DOHH2 (cell line): ENCODE data around the gene PES1.

Source experiments
- H3F3A ChIP-seq: fragments of 200-600 bp; sonication (generic), shearing (Covaris generic); 2 replicates; pipeline ENCODE4 v1.6.0; 2016; ENCODE audit warnings: antibody characterized with exemption, mild to moderate bottlenecking; ENCODE audit not compliant: control insufficient read depth, insufficient read depth
- H3K27ac ChIP-seq: fragments of 200-600 bp; sonication (generic); 2 replicates; pipeline ENCODE4 v1.5.1; 2014; ENCODE audit warnings: low read depth, mild to moderate bottlenecking, low read length, moderate library complexity
- H3K27me3 ChIP-seq: fragments of 200-600 bp; sonication (generic); 2 replicates; pipeline ENCODE4 v1.6.1; 2014; ENCODE audit warnings: mild to moderate bottlenecking, low read length, mixed read lengths; ENCODE audit not compliant: control insufficient read depth
- H3K36me3 ChIP-seq: fragments of 200-600 bp; sonication (generic); 2 replicates; pipeline ENCODE4 v1.6.1; 2014; ENCODE audit warnings: mild to moderate bottlenecking, low read length, moderate library complexity, mixed read lengths; ENCODE audit not compliant: control insufficient read depth
- H3K4me1 ChIP-seq: fragments of 200-600 bp; sonication (generic); 2 replicates; pipeline ENCODE4 v1.6.1; 2014; ENCODE audit warnings: mild to moderate bottlenecking, low read length, mixed read lengths; ENCODE audit not compliant: control insufficient read depth
- H3K4me2 ChIP-seq: fragments of 200-600 bp; sonication (generic); 2 replicates; pipeline ENCODE4 v1.6.0; 2014; ENCODE audit warnings: mild to moderate bottlenecking, low read length, moderate library complexity
- H3K4me3 ChIP-seq: fragments of 200-600 bp; sonication (generic); 2 replicates; pipeline ENCODE4 v1.5.1; 2014; ENCODE audit warnings: mild to moderate bottlenecking, low read length, mixed read lengths
- H3K79me2 ChIP-seq: fragments of 200-600 bp; sonication (generic); 2 replicates; pipeline ENCODE4 v1.6.1; 2014; ENCODE audit warnings: mild to moderate bottlenecking, low read length, mixed read lengths; ENCODE audit not compliant: control insufficient read depth
- H3K9me2 ChIP-seq: fragments of 200-600 bp; sonication (generic); replicated peaks from 2 replicates; pipeline ENCODE4 v1.6.1; 2014; ENCODE audit warnings: mild to moderate bottlenecking, low read length, mixed read lengths; ENCODE audit not compliant: control insufficient read depth
- H3K9me3 ChIP-seq: fragments of 200-600 bp; sonication (generic); 2 replicates; pipeline ENCODE4 v1.6.1; 2014; ENCODE audit warnings: antibody characterized with exemption, low read length, mixed read lengths; ENCODE audit not compliant: control insufficient read depth, insufficient read depth
- H4K20me1 ChIP-seq: fragments of 200-600 bp; sonication (generic); 2 replicates; pipeline ENCODE4 v1.6.0; 2014; ENCODE audit warnings: low read depth, mild to moderate bottlenecking, antibody characterized with exemption, low read length, moderate library complexity; ENCODE audit not compliant: control insufficient read depth, insufficient read depth
- CTCF ChIP-seq: fragments of 200-600 bp; sonication (generic); IDR thresholded peaks from one replicate; pipeline ENCODE4 v1.5.1; 2014; ENCODE audit warnings: antibody characterized with exemption, mild to moderate bottlenecking, low read depth, low read length; ENCODE audit not compliant: poor library complexity, severe bottlenecking
- EZH2phosphoT487 ChIP-seq: fragments of 200-600 bp; sonication (generic); IDR thresholded peaks from 2 replicates; pipeline ENCODE4 v1.6.1; 2017; ENCODE audit warnings: borderline replicate concordance, mild to moderate bottlenecking, antibody characterized with exemption, low read length, moderate library complexity, mixed read lengths

The PES1 gene

GRCh38 chr22:30582788-30583545 is 8.7 kb downstream of the PES1 start:
- H3K79me2 ChIP-seq = peaks cover 6% of the 10 kb centered on the region; the same call in 1 of the 2 replicates
- H3K4me3 ChIP-seq = no peak overlapping the region
- no peaks in the 10 kb centered on the region for H3K9me2 ChIP-seq
- H3K9me3 ChIP-seq = no peaks in the 10 kb centered on the region
- no peak for TF ChIP-seq EZH2phosphoT487
- no peaks in the 10 kb centered on the region for H3F3A ChIP-seq
- H3K27me3 ChIP-seq = no peaks in the 10 kb centered on the region
- no peak overlapping the region for H3K27ac ChIP-seq
- peaks cover 97% of the 10 kb centered on the region for H3K36me3 ChIP-seq
- H3K4me2 ChIP-seq = no peak overlapping the region
- H3K4me1 ChIP-seq = no peaks in the 10 kb centered on the region
- no peaks in the 10 kb centered on the region for H4K20me1 ChIP-seq

DNA sequence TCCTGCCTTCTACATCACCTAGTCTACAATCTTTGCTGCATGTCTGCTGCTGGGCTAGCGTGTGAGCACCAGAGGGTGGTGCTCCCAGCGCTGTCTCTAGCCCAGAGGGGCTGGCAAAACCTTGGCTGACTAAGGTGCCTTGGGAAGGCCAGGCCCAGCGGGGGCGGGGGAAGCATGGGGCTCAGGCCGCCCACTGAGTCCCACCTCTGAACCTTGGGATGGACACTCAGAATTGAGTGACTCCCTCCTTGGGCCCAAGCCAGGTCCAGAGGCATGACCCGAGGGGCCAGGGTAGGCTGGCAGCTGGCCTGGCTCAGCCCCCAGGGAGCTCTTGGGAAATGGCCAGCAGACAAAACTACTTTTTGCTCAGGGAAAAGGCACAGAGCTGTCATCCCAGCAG is 9.7 kb downstream of the PES1 start:
- H3K27me3 ChIP-seq = no peaks in the 10 kb centered on the region
- H3K9me3 ChIP-seq = no peaks in the 10 kb centered on the region
- H3F3A ChIP-seq = no peaks in the 10 kb centered on the region
- H4K20me1 ChIP-seq = no peaks in the 10 kb centered on the region
- H3K79me2 ChIP-seq = peaks cover 2% of the 10 kb centered on the region; the same call in 1 of the 2 replicates
- no peaks in the 10 kb centered on the region for H3K4me1 ChIP-seq
- H3K9me2 ChIP-seq = no peaks in the 10 kb centered on the region
- H3K27ac ChIP-seq = no peak overlapping the region
- no peak overlapping the region for H3K4me3 ChIP-seq
- H3K4me2 ChIP-seq = no peak overlapping the region
- TF ChIP-seq CTCF (no peak), EZH2phosphoT487 (no peak)
- peaks cover 97% of the 10 kb centered on the region for H3K36me3 ChIP-seq

GRCh38 chr22:30580896-30581295 is 10.8 kb downstream of the PES1 start:
- H4K20me1 ChIP-seq = no peaks in the 10 kb centered on the region
- no peaks in the 10 kb centered on the region for H3K9me3 ChIP-seq
- H3K36me3 ChIP-seq = peaks cover 97% of the 10 kb centered on the region
- H3K9me2 ChIP-seq = no peaks in the 10 kb centered on the region
- no peak overlapping the region for H3K27ac ChIP-seq
- no peak overlapping the region for H3K4me2 ChIP-seq
- H3K4me3 ChIP-seq = no peak overlapping the region
- no peaks in the 10 kb centered on the region for H3F3A ChIP-seq
- no peaks in the 10 kb centered on the region; the same call in 1 of the 2 replicates for H3K79me2 ChIP-seq
- H3K4me1 ChIP-seq = no peaks in the 10 kb centered on the region
- H3K27me3 ChIP-seq = no peaks in the 10 kb centered on the region
- TF ChIP-seq CTCF (no peak), EZH2phosphoT487 (no peak)

- H3K4me2 ChIP-seq = no peak overlapping the region
- H3K79me2 ChIP-seq = no peaks in the 10 kb centered on the region
- no peaks in the 10 kb centered on the region for H3F3A ChIP-seq
- H3K9me3 ChIP-seq = no peaks in the 10 kb centered on the region
- peaks cover 83% of the 10 kb centered on the region for H3K36me3 ChIP-seq
- H4K20me1 ChIP-seq = peaks cover 4% of the 10 kb centered on the region; the same call in 1 of the 2 replicates
- H3K27ac ChIP-seq = no peak overlapping the region
- H3K4me1 ChIP-seq = no peaks in the 10 kb centered on the region
- TF ChIP-seq EZH2phosphoT487 = no peak
- no peak for TF ChIP-seq CTCF
- H3K4me3 ChIP-seq = no peak overlapping the region
- H3K27me3 ChIP-seq = no peaks in the 10 kb centered on the region
- H3K9me2 ChIP-seq = no peaks in the 10 kb centered on the region
These were observed 13.2 kb downstream of the PES1 start for GRCh38 chr22:30578481-30578880.
